ENCODE data around the gene KISS1. TPM values are rescaled to one million over a fixed set of nuclear protein-coding genes. Genes with fewer than 3 reads are reported as not detected.

Gene KISS1
- total RNA-seq, 6 donors from 2014 or later, result 0.91 to 6.5 TPM; not detected in 4

GRCh38 chr1:204228896-204229295, 32.6 kb upstream of the KISS1 start:
- TF ChIP-seq POLR2AphosphoS5 (IDR thresholded peaks at IDR 0.05) (no peak), POLR2A (IDR thresholded peaks at IDR 0.05) (no peak), CTCF (IDR thresholded peaks at IDR 0.05) (no peak), EP300 (IDR thresholded peaks at IDR 0.05) (no peak)
- ATAC-seq (ENCODE audit: low FRiP score in 2 of 2) (no peak), DNase-seq (no peak)
- no peaks in the 10 kb centered on the region for H3K4me1 ChIP-seq
- no peak overlapping the region for H3K27ac ChIP-seq
- peaks cover 0 to 5% (median 0%) of the 10 kb centered on the region in 4 donors for H3K36me3 ChIP-seq
- H3K4me3 ChIP-seq, result no peak overlapping the region
- no peaks in the 10 kb centered on the region for H3K27me3 ChIP-seq
- H3K9me3 ChIP-seq, result no peaks in the 10 kb centered on the region
- 94 to 97% methylated on average over 13 of the region's 13 CpGs for WGBS, 2 donors

GRCh38 chr1:204227996-204228785, 31.9 kb upstream of the KISS1 start:
- peaks cover 0 to 5% (median 0%) of the 10 kb centered on the region in 4 donors for H3K36me3 ChIP-seq
- no peak for ATAC-seq (ENCODE audit: low FRiP score in 2 of 2)
- WGBS, 2 donors, result 79 to 83% methylated on average over 18 to 19 of the region's 20 CpGs
- no peaks in the 10 kb centered on the region for H3K27me3 ChIP-seq
- no peak for TF ChIP-seq POLR2A (IDR thresholded peaks at IDR 0.05)
- no peak for TF ChIP-seq POLR2AphosphoS5 (IDR thresholded peaks at IDR 0.05)
- TF ChIP-seq EP300 (IDR thresholded peaks at IDR 0.05), result no peak
- TF ChIP-seq CTCF (IDR thresholded peaks at IDR 0.05), result no peak
- no peaks in the 10 kb centered on the region for H3K9me3 ChIP-seq
- DNase-seq, result no peak
- no peaks in the 10 kb centered on the region for H3K4me1 ChIP-seq
- no peak overlapping the region for H3K4me3 ChIP-seq
- H3K27ac ChIP-seq, result no peak overlapping the region

GRCh38 chr1:204227351-204227750, 31.1 kb upstream of the KISS1 start:
- no peak for TF ChIP-seq POLR2AphosphoS5 (IDR thresholded peaks at IDR 0.05)
- no peak for TF ChIP-seq CTCF (IDR thresholded peaks at IDR 0.05)
- no peak for TF ChIP-seq EP300 (IDR thresholded peaks at IDR 0.05)
- TF ChIP-seq POLR2A (IDR thresholded peaks at IDR 0.05), result no peak

GRCh38 chr1:204225841-204226735, 29.8 kb upstream of the KISS1 start:
- TF ChIP-seq POLR2A (IDR thresholded peaks at IDR 0.05) (no peak), EP300 (IDR thresholded peaks at IDR 0.05) (no peak), POLR2AphosphoS5 (IDR thresholded peaks at IDR 0.05) (no peak), CTCF (IDR thresholded peaks at IDR 0.05) (no peak)
- Histone ChIP-seq H3K9me3 (no peaks in the 10 kb centered on the region), H3K36me3 (peaks cover 0 to 5% (median 0%) of the 10 kb centered on the region in 4 donors), H3K27me3 (no peaks in the 10 kb centered on the region), H3K4me3 (no peak overlapping the region), H3K4me1 (no peaks in the 10 kb centered on the region), H3K27ac (no peak overlapping the region)
- WGBS, 2 donors, result 78 to 89% methylated on average over 12 to 16 of the region's 16 CpGs
- DNase-seq, result peak in 1 of 2 donors; percentile 60
- no peak for ATAC-seq (ENCODE audit: low FRiP score in 2 of 2)

More at GRCh38 chr1:204227351-204227750, 31.1 kb upstream of the KISS1 start:
- no peaks in the 10 kb centered on the region for H3K9me3 ChIP-seq
- H3K36me3 ChIP-seq, result peaks cover 0 to 5% (median 0%) of the 10 kb centered on the region in 4 donors
- no peak overlapping the region for H3K27ac ChIP-seq
- 94 to 95% methylated on average over 2 of the region's 2 CpGs for WGBS, 2 donors
- no peak overlapping the region for H3K4me3 ChIP-seq
- no peaks in the 10 kb centered on the region for H3K27me3 ChIP-seq
- no peaks in the 10 kb centered on the region for H3K4me1 ChIP-seq
- ATAC-seq (ENCODE audit: low FRiP score in 2 of 2), result no peak
- no peak for DNase-seq
